Measurements from ENCODE around the gene DOCK8. TPM values are rescaled to one million over a fixed set of nuclear protein-coding genes. Genes with fewer than 3 reads are reported as not detected.

DOCK8 gene
- total and polyA plus RNA-seq, 2 of the 4 experiments (the other 2 are of a cell fraction), result not detected

DNA sequence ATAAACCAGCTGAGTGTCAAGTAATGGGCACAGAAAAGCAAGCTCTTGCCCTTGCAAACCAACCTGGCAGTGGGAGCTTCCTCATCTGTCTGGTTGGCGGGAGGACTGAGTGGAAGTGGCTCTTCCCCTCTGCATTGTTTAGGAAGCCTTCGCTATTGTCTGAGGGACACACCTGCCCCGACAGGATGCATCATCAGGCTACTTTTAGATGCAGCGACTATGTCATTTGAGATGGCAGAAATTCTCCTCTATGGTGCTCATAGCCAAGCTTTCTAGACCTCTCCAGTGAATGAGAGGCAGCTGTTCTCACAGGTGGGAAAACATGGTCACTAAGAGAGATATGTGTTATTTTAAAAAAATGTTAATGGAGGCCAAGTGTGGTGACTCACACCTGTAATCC is 104.0 kb downstream of the DOCK8 start:
- no peak for DNase-seq
- Histone ChIP-seq H3K23ac (ENCODE audit: low read depth, low read length) (no peak overlapping the region), H4K91ac (ENCODE audit: insufficient read depth, low read depth, low read length) (no peak overlapping the region), H3K4me2 (ENCODE audit: low read depth, low read length) (no peak overlapping the region), H2BK20ac (ENCODE audit: low read depth, low read length) (no peak overlapping the region), H2AK5ac (ENCODE audit: low read depth, low read length) (no peak overlapping the region), H3K9me1 (ENCODE audit: insufficient read depth, low read length) (no peaks in the 10 kb centered on the region), H3K4me1 (ENCODE audit: control insufficient read depth, insufficient read depth, low read length) (no peaks in the 10 kb centered on the region), H3K56ac (ENCODE audit: extremely low read depth, insufficient read depth, low read length) (no peak overlapping the region), H3K27me3 (ENCODE audit: control insufficient read depth, insufficient read depth, low read length) (no peaks in the 10 kb centered on the region; the same call in none of the 2 replicates), H4K5ac (ENCODE audit: low read depth, low read length) (no peak overlapping the region), H2BK120ac (ENCODE audit: low read depth, low read length) (no peak overlapping the region), H2AK9ac (replicated peaks; ENCODE audit: low read depth, low read length, poor library complexity) (no peak overlapping the region), H3K14ac (replicated peaks; ENCODE audit: low read depth, low read length) (no peak overlapping the region), H4K20me1 (ENCODE audit: insufficient read depth, low read length) (no peaks in the 10 kb centered on the region), H2BK15ac (ENCODE audit: low read depth, low read length) (no peak overlapping the region), H3K18ac (ENCODE audit: low read depth, low read length) (no peak overlapping the region), H3K9me3 (ENCODE audit: control insufficient read depth, insufficient read depth, low read length) (no peaks in the 10 kb centered on the region), H2AFZ (replicated peaks; ENCODE audit: low read length, poor library complexity) (no peak overlapping the region), H3K4ac (ENCODE audit: low read depth, low read length) (no peak overlapping the region), H4K8ac (ENCODE audit: low read depth in 2 of 2, low read length in 2 of 2) (no peak overlapping the region), H3K36me3 (ENCODE audit: control insufficient read depth, insufficient read depth, low read length) (no peaks in the 10 kb centered on the region), H2BK5ac (ENCODE audit: low read depth, low read length, poor library complexity, severe bottlenecking) (no peak overlapping the region), H3K9ac (ENCODE audit: low read depth, low read length) (no peak overlapping the region), H3K27ac (ENCODE audit: insufficient read depth, low read length) (no peak overlapping the region), H3K79me1 (ENCODE audit: low read depth in 1 of 2, low read length in 2 of 2) (no peaks in the 10 kb centered on the region), H3K4me3 (ENCODE audit: insufficient read depth, low read depth, low read length) (no peak overlapping the region)
- no CpG with 5 or more reads among the region's 4 CpGs for WGBS, 2 experiments (ENCODE audit: extremely low coverage in 2 of 2, insufficient read length in 1 of 2)
- POLR2A ChIA-PET (ENCODE audit: unreplicated experiment), result no interaction called here
- CTCF ChIA-PET, result interaction anchor here (0.6 kb wide), 1 partner anchor 526 kb away, joined by 3 read pairs; no protein-coding TSS in a partner anchor
- dilution Hi-C loops (cut with HindIII; ENCODE audit: low sequenced_read_pairs, unreplicated experiment) (no loop called here), intact Hi-C loops (cut with micrococcal nuclease) (no loop called here), in situ Hi-C loops (cut with MboI; ENCODE audit: low sequenced_read_pairs) (no loop called here)
- ATAC-seq (ENCODE audit: low read depth), result no peak
- TF ChIP-seq NFE2L2 (IDR thresholded peaks at IDR 0.05; ENCODE audit: low read depth, low read length), result no peak
- TF ChIP-seq ELK1 (IDR thresholded peaks at IDR 0.05; ENCODE audit: borderline replicate concordance, low read depth, low read length), result no peak
- no TSS peak for BruUV-seq (replicated peaks)
